ENCODE data around the gene SCN4B.

- TF ChIP-seq CTCF (conservative IDR thresholded peaks at IDR 0.05 in 1 of 2, IDR thresholded peaks at IDR 0.05 in 1 of 2; ENCODE audit: low read depth in 1 of 2, low read length in 2 of 2) (no peak), EZH2 (IDR thresholded peaks at IDR 0.05; ENCODE audit: low read length, missing control alignments) (no peak)
Measured at GRCh38 chr11:118148240-118148639, 4.4 kb downstream of the SCN4B start.

Measured in fibroblast of lung (primary cell).